Heart left ventricle (tissue), 13 donors: ENCODE results near the gene NDUFV1.

ENCODE experiments used
- POLR2A ChIP-seq, 2 donors: fragments of 450-650 bp; IDR thresholded peaks; one replicate each; pipeline ENCODE4 v1.6.1; 2017; ENCODE audit warnings: antibody characterized with exemption in 2 of 2, mild to moderate bottlenecking in 2 of 2, moderate library complexity in 2 of 2
- TF ChIP-seq, protein P1 (sequence below), 12 donors: fragments of 200-600 bp; sonication (generic) in 4 of 12; IDR thresholded peaks; one replicate each; pipeline versions ENCODE4 v1.5.0 to v1.8.0; 2018 to 2022; ENCODE audit warnings: antibody characterized with exemption in 12 of 12, mild to moderate bottlenecking in 5 of 12
- donor health status: ischemic (EF 13 %, LVEDD 7.1; RV severe dilation, severe dysfunction).
- donor health status: DM: no; HTN: yes; CAD: no.
- donor health status: DM: no; HTN: no; CAD: no.
- donor health status: ischemic (EF 25% LVEDD 6.9; RV normal size, moderate dysfunction).
- donor health status: ischemic (EF 25% LVEDD 5.7; RV mildly dilated, moderate dysfunction).
- donor health status: ischemic (EF 35%, LVEDD 5.7; RV mildly dilated, moderate dysfunction).
- donor health status: nonischemic (EF 11% LVEDD 7.7; RV severe dilation, severe dysfunction).
- donor health status: DM: yes; HTN: yes; CAD: no.
- donor health status: PGD.
- donor health status: ischemic (EF 29% LVEDD 5.4; RV normal size, mild dysfunction).
- donor health status: nonischemic (EF 23%, LVEDD 6.1; RV moderate dilation, normal function).

DNA sequence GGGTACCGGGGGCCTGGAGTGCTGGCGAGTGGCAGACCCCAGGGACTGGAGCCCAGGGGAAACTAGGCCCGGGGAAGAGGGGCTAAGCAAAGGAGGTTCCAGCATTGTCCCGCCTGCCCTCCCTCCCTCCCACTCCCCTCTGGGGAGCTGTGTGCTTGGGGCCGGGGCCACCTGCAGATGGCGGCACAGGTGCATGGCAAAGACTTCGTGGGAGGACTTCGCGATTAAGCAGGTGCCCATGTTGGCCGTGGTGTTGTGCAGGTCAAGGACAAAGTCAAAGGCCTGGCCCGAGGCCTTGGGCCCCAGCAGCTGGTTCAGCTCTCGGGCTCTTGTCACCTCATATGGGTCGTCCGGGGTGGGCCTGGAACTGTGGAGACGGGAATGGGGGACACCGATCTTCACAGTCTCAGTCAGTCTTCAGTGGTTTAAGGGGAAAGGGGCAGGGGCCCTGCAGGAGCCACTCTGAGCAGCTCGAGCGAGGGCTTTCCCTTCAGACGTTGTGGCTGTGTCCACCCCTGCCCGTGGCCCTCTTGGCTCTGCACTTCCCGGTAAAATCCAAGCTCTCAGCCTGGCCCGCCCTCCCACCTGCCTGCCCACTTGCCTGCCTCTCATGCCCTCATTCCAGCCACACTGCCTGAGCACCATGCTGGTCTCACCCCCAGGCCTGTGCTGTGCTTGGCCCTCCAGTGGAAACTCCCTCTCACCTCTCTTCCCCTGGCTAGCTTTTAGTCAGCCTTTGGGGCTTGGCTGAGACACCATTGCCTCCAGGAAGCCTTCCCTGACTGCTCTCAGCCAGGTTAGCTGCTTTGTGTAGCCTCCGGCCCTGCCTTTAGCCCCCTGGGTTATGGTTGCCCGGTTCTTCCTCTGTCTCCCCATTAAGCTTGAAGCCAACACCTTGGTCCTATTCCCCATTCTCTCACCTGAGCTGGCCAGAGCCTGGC is 39.1 kb downstream of the NDUFV1 start:
- TF ChIP-seq, protein P1, sequence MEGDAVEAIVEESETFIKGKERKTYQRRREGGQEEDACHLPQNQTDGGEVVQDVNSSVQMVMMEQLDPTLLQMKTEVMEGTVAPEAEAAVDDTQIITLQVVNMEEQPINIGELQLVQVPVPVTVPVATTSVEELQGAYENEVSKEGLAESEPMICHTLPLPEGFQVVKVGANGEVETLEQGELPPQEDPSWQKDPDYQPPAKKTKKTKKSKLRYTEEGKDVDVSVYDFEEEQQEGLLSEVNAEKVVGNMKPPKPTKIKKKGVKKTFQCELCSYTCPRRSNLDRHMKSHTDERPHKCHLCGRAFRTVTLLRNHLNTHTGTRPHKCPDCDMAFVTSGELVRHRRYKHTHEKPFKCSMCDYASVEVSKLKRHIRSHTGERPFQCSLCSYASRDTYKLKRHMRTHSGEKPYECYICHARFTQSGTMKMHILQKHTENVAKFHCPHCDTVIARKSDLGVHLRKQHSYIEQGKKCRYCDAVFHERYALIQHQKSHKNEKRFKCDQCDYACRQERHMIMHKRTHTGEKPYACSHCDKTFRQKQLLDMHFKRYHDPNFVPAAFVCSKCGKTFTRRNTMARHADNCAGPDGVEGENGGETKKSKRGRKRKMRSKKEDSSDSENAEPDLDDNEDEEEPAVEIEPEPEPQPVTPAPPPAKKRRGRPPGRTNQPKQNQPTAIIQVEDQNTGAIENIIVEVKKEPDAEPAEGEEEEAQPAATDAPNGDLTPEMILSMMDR (IDR thresholded peaks at IDR 0.05), result no peak
- no peak for TF ChIP-seq POLR2A (IDR thresholded peaks at IDR 0.05)
